ENCODE measurements around the gene DHDH. TPM values are rescaled to one million over a fixed set of nuclear protein-coding genes. Genes with fewer than 3 reads are reported as not detected.
A peak's percentile ranks its signal among the peaks of the same experiment; 100 is the strongest.

The DHDH gene
- total and polyA plus RNA-seq, 3 experiments from 2014 or later, result 0.31 to 0.53 (median 0.42) TPM

- Mint-ChIP-seq H3K27me3 (no peaks in the 10 kb centered on the region), H3K36me3 (peaks cover 1 to 6% (median 1%) of the 10 kb centered on the region in 3 donors), H3K27ac (peak overlapping the region in 1 of 8 donors; percentile 15), H3K4me3 (no peak overlapping the region), H3K4me1 (no peaks in the 10 kb centered on the region), H3K9me3 (no peaks in the 10 kb centered on the region)
- no peak overlapping the region for H3K4me3 ChIP-seq (ENCODE audit: low read length)
- no peaks in the 10 kb centered on the region for H3K9me3 ChIP-seq (ENCODE audit: low read length)
- DNase-seq, result no peak
- H3K4me1 ChIP-seq (ENCODE audit: insufficient read depth, low read length), result no peaks in the 10 kb centered on the region
- no peak overlapping the region for H3K27ac ChIP-seq (ENCODE audit: low read depth, low read length)
- CTCF ChIA-PET, result no interaction called here
- H3K36me3 ChIP-seq (ENCODE audit: insufficient read depth, low read length), result no peaks in the 10 kb centered on the region
- no peaks in the 10 kb centered on the region for H3K27me3 ChIP-seq (ENCODE audit: insufficient read depth, low read length, poor library complexity, severe bottlenecking)
- POLR2A ChIA-PET, result interaction anchor here (0.7 kb wide), 1 partner anchor 11 kb away, joined by 5 read pairs; no protein-coding TSS in a partner anchor
Observed at GRCh38 chr19:48943081-48943480, 9.6 kb downstream of the DHDH start.

DNA sequence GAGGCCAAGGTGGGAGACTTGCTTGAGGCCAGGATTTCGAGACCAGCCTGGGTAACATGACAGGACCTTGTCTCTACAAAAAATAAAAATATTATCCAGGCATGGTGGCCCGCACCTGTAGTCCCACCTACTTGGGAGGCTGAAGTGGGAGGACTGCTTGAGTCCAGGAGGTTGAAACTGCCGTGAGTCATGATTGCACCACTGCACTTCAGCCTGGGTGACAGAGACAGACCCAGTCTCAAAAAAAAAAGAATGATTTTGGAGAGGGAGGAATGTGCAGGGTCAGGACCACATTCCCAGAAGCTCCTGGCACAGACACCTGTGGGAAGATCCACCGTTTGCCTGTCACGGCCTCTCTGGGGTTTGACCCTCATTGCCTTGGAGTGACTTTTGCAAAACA, 11.9 kb downstream of the DHDH start:
- no peaks in the 10 kb centered on the region for H3K4me1 Mint-ChIP-seq
- H3K36me3 Mint-ChIP-seq, result peaks cover 1 to 6% (median 1%) of the 10 kb centered on the region in 3 donors
- no peak overlapping the region for H3K4me3 Mint-ChIP-seq
- H3K27me3 ChIP-seq (ENCODE audit: insufficient read depth, low read length, poor library complexity, severe bottlenecking), result no peaks in the 10 kb centered on the region
- CTCF ChIA-PET, result no interaction called here
- no peaks in the 10 kb centered on the region for H3K4me1 ChIP-seq (ENCODE audit: insufficient read depth, low read length)
- no peaks in the 10 kb centered on the region for H3K9me3 Mint-ChIP-seq
- no peaks in the 10 kb centered on the region for H3K36me3 ChIP-seq (ENCODE audit: insufficient read depth, low read length)
- no peaks in the 10 kb centered on the region for H3K9me3 ChIP-seq (ENCODE audit: low read length)
- no peak for DNase-seq
- H3K27ac ChIP-seq (ENCODE audit: low read depth, low read length), result no peak overlapping the region
- no peaks in the 10 kb centered on the region for H3K27me3 Mint-ChIP-seq
- POLR2A ChIA-PET, result no interaction called here
- no peak overlapping the region for H3K4me3 ChIP-seq (ENCODE audit: low read length)
- H3K27ac Mint-ChIP-seq, result peak overlapping the region in 1 of 8 donors; percentile 19

- Mint-ChIP-seq H3K27me3 (no peaks in the 10 kb centered on the region), H3K27ac (no peak overlapping the region), H3K36me3 (peaks cover 1 to 6% (median 1%) of the 10 kb centered on the region in 3 donors), H3K9me3 (no peaks in the 10 kb centered on the region), H3K4me1 (no peaks in the 10 kb centered on the region), H3K4me3 (no peak overlapping the region)
- no peaks in the 10 kb centered on the region for H3K27me3 ChIP-seq (ENCODE audit: insufficient read depth, low read length, poor library complexity, severe bottlenecking)
- ChIA-PET POLR2A (no interaction called here), CTCF (no interaction called here)
- H3K9me3 ChIP-seq (ENCODE audit: low read length), result no peaks in the 10 kb centered on the region
- no peak overlapping the region for H3K4me3 ChIP-seq (ENCODE audit: low read length)
- no peaks in the 10 kb centered on the region for H3K36me3 ChIP-seq (ENCODE audit: insufficient read depth, low read length)
- H3K27ac ChIP-seq (ENCODE audit: low read depth, low read length), result no peak overlapping the region
- no peaks in the 10 kb centered on the region for H3K4me1 ChIP-seq (ENCODE audit: insufficient read depth, low read length)
- DNase-seq, result no peak
Observed at GRCh38 chr19:48945817-48946216, 12.3 kb downstream of the DHDH start.

DNA sequence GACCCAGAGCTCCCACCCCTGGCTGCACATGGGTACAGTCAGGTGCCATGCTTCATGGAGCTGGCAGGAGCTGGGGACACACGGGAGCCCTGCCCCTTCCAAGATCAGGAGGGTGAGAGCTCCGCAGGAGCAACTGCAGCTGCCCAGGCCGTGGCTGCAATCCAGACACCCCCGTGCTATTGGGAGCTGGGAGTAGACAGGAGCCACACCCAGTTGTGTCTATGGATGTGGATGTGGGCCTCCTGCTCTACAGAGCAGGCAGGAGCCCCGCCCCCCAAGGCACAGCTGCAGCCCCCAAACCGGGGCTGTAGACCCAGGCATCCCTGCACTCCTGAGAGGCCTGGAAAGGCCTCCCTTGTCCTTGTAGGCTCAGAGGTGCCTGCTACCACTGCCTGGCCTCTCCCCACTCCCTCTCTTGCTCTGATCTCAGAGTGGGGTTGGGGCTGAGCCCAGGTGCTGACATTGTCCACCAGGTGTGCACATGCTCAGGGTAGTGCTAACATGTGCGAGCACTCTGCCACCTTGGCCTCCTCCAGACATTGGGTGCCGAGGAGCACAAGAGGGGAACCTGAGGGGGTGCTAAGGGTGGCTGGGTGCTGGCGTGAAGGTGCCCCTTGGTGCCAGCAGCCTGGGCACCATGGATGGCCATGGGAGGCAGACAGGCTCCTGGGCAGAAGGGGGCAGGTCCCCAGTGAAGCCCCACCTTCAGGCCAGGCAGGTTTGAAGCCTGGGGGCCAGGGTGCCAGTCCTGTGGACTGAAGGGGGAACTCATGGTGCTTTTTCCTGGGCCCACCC, 13.2 kb downstream of the DHDH start:
- H3K27me3 ChIP-seq (ENCODE audit: insufficient read depth, low read length, poor library complexity, severe bottlenecking), result no peaks in the 10 kb centered on the region
- no peak overlapping the region for H3K4me3 ChIP-seq (ENCODE audit: low read length)
- Mint-ChIP-seq H3K4me3 (no peak overlapping the region), H3K4me1 (no peaks in the 10 kb centered on the region), H3K27ac (no peak overlapping the region), H3K9me3 (no peaks in the 10 kb centered on the region), H3K36me3 (no peaks in the 10 kb centered on the region), H3K27me3 (no peaks in the 10 kb centered on the region)
- no peaks in the 10 kb centered on the region for H3K9me3 ChIP-seq (ENCODE audit: low read length)
- ChIA-PET POLR2A (no interaction called here), CTCF (no interaction called here)
- H3K4me1 ChIP-seq (ENCODE audit: insufficient read depth, low read length), result no peaks in the 10 kb centered on the region
- H3K27ac ChIP-seq (ENCODE audit: low read depth, low read length), result no peak overlapping the region
- DNase-seq, result no peak
- H3K36me3 ChIP-seq (ENCODE audit: insufficient read depth, low read length), result no peaks in the 10 kb centered on the region

DNA sequence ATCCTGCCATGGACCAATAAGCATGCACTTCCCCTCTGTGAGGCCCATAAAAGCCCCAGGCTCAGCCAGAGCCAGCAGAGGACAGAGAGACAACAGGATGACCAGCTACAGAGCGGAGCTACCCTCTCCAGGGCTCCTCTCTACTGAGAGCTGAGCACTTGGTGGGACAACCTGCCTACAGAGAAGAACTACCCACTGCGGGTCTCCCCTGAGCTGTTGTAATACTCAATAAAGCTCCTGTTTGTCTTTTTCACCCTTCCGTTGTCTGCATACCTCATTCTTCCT, 13.7 kb downstream of the DHDH start:
- H3K27ac Mint-ChIP-seq, result no peak overlapping the region
- no peak overlapping the region for H3K4me3 ChIP-seq (ENCODE audit: low read length)
- DNase-seq, result no peak
- no peaks in the 10 kb centered on the region for H3K27me3 Mint-ChIP-seq
- H3K9me3 ChIP-seq (ENCODE audit: low read length), result no peaks in the 10 kb centered on the region
- H3K4me3 Mint-ChIP-seq, result no peak overlapping the region
- H3K9me3 Mint-ChIP-seq, result no peaks in the 10 kb centered on the region
- no peaks in the 10 kb centered on the region for H3K4me1 ChIP-seq (ENCODE audit: insufficient read depth, low read length)
- CTCF ChIA-PET, result no interaction called here
- H3K36me3 ChIP-seq (ENCODE audit: insufficient read depth, low read length), result no peaks in the 10 kb centered on the region
- no peaks in the 10 kb centered on the region for H3K4me1 Mint-ChIP-seq
- POLR2A ChIA-PET, result no interaction called here
- H3K27ac ChIP-seq (ENCODE audit: low read depth, low read length), result no peak overlapping the region
- H3K27me3 ChIP-seq (ENCODE audit: insufficient read depth, low read length, poor library complexity, severe bottlenecking), result no peaks in the 10 kb centered on the region
- H3K36me3 Mint-ChIP-seq, result no peaks in the 10 kb centered on the region

- peaks cover 3 to 6% (median 5%) of the 10 kb centered on the region in 3 donors for H3K4me1 Mint-ChIP-seq
- POLR2A ChIA-PET, result interaction anchor here (0.6 kb wide), 1 partner anchor 273 kb away, joined by 12 read pairs; no protein-coding TSS in a partner anchor
- Histone ChIP-seq H3K27ac (ENCODE audit: low read depth, low read length) (no peak overlapping the region), H3K9me3 (ENCODE audit: low read length) (no peaks in the 10 kb centered on the region), H3K4me3 (ENCODE audit: low read length) (no peak overlapping the region), H3K36me3 (ENCODE audit: insufficient read depth, low read length) (no peaks in the 10 kb centered on the region), H3K27me3 (ENCODE audit: insufficient read depth, low read length, poor library complexity, severe bottlenecking) (no peaks in the 10 kb centered on the region), H3K4me1 (ENCODE audit: insufficient read depth, low read length) (peaks cover 5% of the 10 kb centered on the region)
- H3K36me3 Mint-ChIP-seq, result peaks cover 0 to 4% (median 0%) of the 10 kb centered on the region in 3 donors
- DNase-seq, result no peak
- CTCF ChIA-PET, result interaction anchor here (0.8 kb wide), 1 partner anchor 20 kb away, joined by 3 read pairs; no protein-coding TSS in a partner anchor
- no peaks in the 10 kb centered on the region for H3K27me3 Mint-ChIP-seq
- no peak overlapping the region for H3K27ac Mint-ChIP-seq
- H3K9me3 Mint-ChIP-seq, result no peaks in the 10 kb centered on the region
- peak overlapping the region in 1 of 7 donors; percentile 67 for H3K4me3 Mint-ChIP-seq
Observed at GRCh38 chr19:48950159-48950558, 16.7 kb downstream of the DHDH start.

GRCh38 chr19:48950830-48951519, 17.5 kb downstream of the DHDH start:
- peaks cover 13% of the 10 kb centered on the region for H3K4me1 ChIP-seq (ENCODE audit: insufficient read depth, low read length)
- no peak overlapping the region for H3K4me3 ChIP-seq (ENCODE audit: low read length)
- Mint-ChIP-seq H3K9me3 (no peaks in the 10 kb centered on the region), H3K27ac (no peak overlapping the region), H3K4me3 (no peak overlapping the region), H3K4me1 (peaks cover 11 to 14% (median 13%) of the 10 kb centered on the region in 3 donors), H3K36me3 (peaks cover 0 to 10% (median 0%) of the 10 kb centered on the region in 3 donors), H3K27me3 (no peaks in the 10 kb centered on the region)
- H3K27ac ChIP-seq (ENCODE audit: low read depth, low read length), result no peak overlapping the region
- ChIA-PET CTCF (interaction anchor here (1.0 to 1.2 kb wide), 4 partner anchors 17 to 157 kb away, joined by 3 to 4 read pairs (median 3); partner anchors contain the start of gene DHDH), POLR2A (interaction anchor here (1.3 kb wide), 1 partner anchor 16 kb away, joined by 4 read pairs; no protein-coding TSS in a partner anchor)
- no peaks in the 10 kb centered on the region for H3K9me3 ChIP-seq (ENCODE audit: low read length)
- H3K36me3 ChIP-seq (ENCODE audit: insufficient read depth, low read length), result no peaks in the 10 kb centered on the region
- no peak for DNase-seq
- no peaks in the 10 kb centered on the region for H3K27me3 ChIP-seq (ENCODE audit: insufficient read depth, low read length, poor library complexity, severe bottlenecking)

DNA sequence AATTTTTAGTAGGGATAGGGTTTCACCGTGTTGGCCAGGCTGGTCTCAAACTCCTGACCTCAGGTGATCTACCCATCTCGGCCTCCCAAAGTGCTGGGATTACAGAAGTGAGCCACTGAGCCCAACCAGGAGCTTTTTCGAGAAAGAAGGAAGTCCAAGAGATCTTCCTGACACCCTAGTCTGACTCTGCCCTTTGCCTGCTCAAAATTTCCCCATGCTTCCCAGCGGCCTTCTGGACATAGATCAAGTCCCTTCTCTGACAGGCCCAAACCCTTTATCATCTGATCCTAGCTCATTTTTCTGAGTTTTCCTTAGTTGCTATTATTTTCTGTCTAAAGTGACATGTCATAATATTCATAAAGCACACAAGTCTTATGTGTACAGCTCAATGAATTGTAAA, 19.6 kb downstream of the DHDH start:
- H3K4me1 ChIP-seq (ENCODE audit: insufficient read depth, low read length), result peaks cover 17% of the 10 kb centered on the region
- Mint-ChIP-seq H3K27me3 (no peaks in the 10 kb centered on the region), H3K36me3 (peaks cover 0 to 26% (median 6%) of the 10 kb centered on the region in 3 donors), H3K9me3 (no peaks in the 10 kb centered on the region), H3K27ac (peak overlapping the region in 1 of 8 donors; percentile 20), H3K4me3 (peak overlapping the region in 6 of 7 donors; percentile 12 to 79 (median 35)), H3K4me1 (peaks cover 22 to 32% (median 30%) of the 10 kb centered on the region in 3 donors)
- no peak for DNase-seq
- H3K9me3 ChIP-seq (ENCODE audit: low read length), result no peaks in the 10 kb centered on the region
- H3K36me3 ChIP-seq (ENCODE audit: insufficient read depth, low read length), result no peaks in the 10 kb centered on the region
- H3K27me3 ChIP-seq (ENCODE audit: insufficient read depth, low read length, poor library complexity, severe bottlenecking), result no peaks in the 10 kb centered on the region
- no peak overlapping the region for H3K27ac ChIP-seq (ENCODE audit: low read depth, low read length)
- H3K4me3 ChIP-seq (ENCODE audit: low read length), result no peak overlapping the region
- CTCF ChIA-PET, result interaction anchor here (1.2 to 1.3 kb wide), 2 partner anchors 9 to 17 kb away, joined by 4 to 5 read pairs; no protein-coding TSS in a partner anchor
- POLR2A ChIA-PET, result no interaction called here

Data from CD8-positive, alpha-beta memory T cell (primary cell).